A673 (cell line): ENCODE data around the gene RAMP1.

Experiments used
- CTCF ChIP-seq: fragments of 300-800, 200-600 bp; sonication (generic); conservative IDR thresholded peaks from 2 replicates; pipeline ENCODE4 v1.5.1; 2017; ENCODE audit warnings: low read depth, mild to moderate bottlenecking, antibody characterized with exemption, low read length, moderate library complexity, mixed read lengths
- EZH2 ChIP-seq: fragments of 200-600 bp; sonication (generic); IDR thresholded peaks from 2 replicates; pipeline ENCODE4 v1.6.1; 2017; ENCODE audit warnings: borderline replicate concordance, low read depth, mild to moderate bottlenecking, mixed read lengths, antibody characterized with exemption, low read length; ENCODE audit not compliant: poor library complexity, severe bottlenecking

- TF ChIP-seq CTCF (no peak), EZH2 (no peak)
These were observed 64.7 kb downstream of the RAMP1 start for GRCh38 chr2:237924164-237924534.
